A673 (cell line): ENCODE results near the gene FDXR. TPM values are rescaled to one million over a fixed set of nuclear protein-coding genes. Genes with fewer than 3 reads are reported as not detected.

Experiments used
- BruUV-seq: library from RNA; stranded (reverse); fragments of 400-500 nt; replicated peaks from 2 replicates; lab custom pipeline; 2021; lab: Mats Ljungman, UMichigan
- CTCF ChIA-PET: fragments of 300-600 bp; sonication (Branson Sonifier 250); formaldehyde crosslinking; loops from one replicate; lab custom pipeline; 2022; ENCODE audit warnings: antibody characterized with exemption; lab: Charles Lee
- POLR2A ChIA-PET: fragments of 300-600 bp; sonication (Branson Sonifier 250); formaldehyde crosslinking; loops from one replicate; lab custom pipeline; 2022; ENCODE audit warnings: antibody characterized with exemption; ENCODE audit not compliant: low non-redundant PET; lab: Charles Lee
- DNase-seq: peaks from one replicate; pipeline ENCODE4 v3.0.0-alpha.2; 2015; ENCODE audit warnings: low spot score
- H3K27ac ChIP-seq: fragments of 200-600 bp; sonication (generic); 2 replicates; pipeline ENCODE4 v1.5.1; 2016; ENCODE audit warnings: mixed run types, low read depth, mild to moderate bottlenecking, mixed read lengths, antibody characterized with exemption, low read length; ENCODE audit not compliant: poor library complexity, severe bottlenecking
- H3K27me3 ChIP-seq: fragments of 200-600 bp; sonication (generic); replicated peaks from 2 replicates; pipeline ENCODE4 v1.6.1; 2017; ENCODE audit warnings: mixed run types, low read depth, mild to moderate bottlenecking, mixed read lengths, antibody characterized with exemption, low read length; ENCODE audit not compliant: insufficient read depth, poor library complexity
- H3K36me3 ChIP-seq: fragments of 200-600 bp; sonication (generic); 2 replicates; pipeline ENCODE4 v1.6.1; 2016; ENCODE audit warnings: mixed run types, mild to moderate bottlenecking, mixed read lengths, antibody characterized with exemption, low read length; ENCODE audit not compliant: insufficient read depth, poor library complexity, severe bottlenecking
- H3K4me1 ChIP-seq: fragments of 200-600 bp; sonication (generic); 2 replicates; pipeline ENCODE4 v1.6.1; 2017; ENCODE audit warnings: mixed run types, mild to moderate bottlenecking, mixed read lengths, antibody characterized with exemption, low read length; ENCODE audit not compliant: insufficient read depth, poor library complexity, severe bottlenecking
- H3K4me3 ChIP-seq: fragments of 200-600 bp; sonication (generic); 2 replicates; pipeline ENCODE4 v1.5.1; 2016; ENCODE audit warnings: low read depth, mixed run types, mild to moderate bottlenecking, mixed read lengths, low read length; ENCODE audit not compliant: poor library complexity, severe bottlenecking
- H3K9me3 ChIP-seq: fragments of 200-600 bp; sonication (generic); 2 replicates; pipeline ENCODE4 v1.6.1; 2016; ENCODE audit warnings: mixed run types, low read depth, mild to moderate bottlenecking, mixed read lengths, antibody characterized with exemption, low read length; ENCODE audit not compliant: poor library complexity, severe bottlenecking
- EZH2 ChIP-seq: fragments of 200-600 bp; sonication (generic); IDR thresholded peaks from 2 replicates; pipeline ENCODE4 v1.6.1; 2017; ENCODE audit warnings: borderline replicate concordance, low read depth, mild to moderate bottlenecking, mixed read lengths, antibody characterized with exemption, low read length; ENCODE audit not compliant: poor library complexity, severe bottlenecking
- intact Hi-C: fragments of 100-400 bp; cut with micrococcal nuclease; formaldehyde crosslinking; loops from one replicate; pipeline ENCODE4 v1.10.0; 2022; ENCODE audit not compliant: unreplicated experiment
- total RNA-seq: library from RNA; stranded (reverse); gene quantifications from 2 replicates; pipeline ENCODE4 v1.2.3, GENCODE V29; 2021
- TF ChIP-seq, protein P1 (sequence below): fragments of 300-800, 200-600 bp; sonication (generic); conservative IDR thresholded peaks from 2 replicates; pipeline ENCODE4 v1.5.1; 2017; ENCODE audit warnings: low read depth, mild to moderate bottlenecking, antibody characterized with exemption, low read length, moderate library complexity, mixed read lengths

The FDXR gene
- total RNA-seq, 1 experiment from 2014 or later, result 17.8 TPM

DNA sequence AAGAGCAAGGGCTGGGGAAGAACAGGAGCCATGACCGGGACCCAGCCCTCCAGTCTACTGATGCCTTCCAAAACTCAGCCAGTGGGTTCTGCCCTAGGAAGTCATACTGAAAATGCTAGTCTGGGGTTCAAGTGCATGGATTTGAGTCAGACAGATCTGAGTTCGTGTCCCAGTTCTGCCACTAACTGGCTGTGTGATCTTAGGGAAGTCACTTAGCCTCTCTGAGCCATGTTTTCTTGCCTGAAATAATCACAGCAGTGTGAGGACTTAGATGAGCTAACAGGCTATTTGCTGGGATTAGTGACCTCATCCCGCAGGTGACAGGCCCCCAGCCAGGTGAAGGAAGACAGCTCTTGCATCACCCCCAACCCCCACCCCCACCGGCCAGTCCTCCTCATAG, 17.5 kb downstream of the FDXR start:
- H3K4me1 ChIP-seq, result peaks cover 5% of the 10 kb centered on the region
- no peak overlapping the region for H3K27ac ChIP-seq
- TF ChIP-seq, protein P1, sequence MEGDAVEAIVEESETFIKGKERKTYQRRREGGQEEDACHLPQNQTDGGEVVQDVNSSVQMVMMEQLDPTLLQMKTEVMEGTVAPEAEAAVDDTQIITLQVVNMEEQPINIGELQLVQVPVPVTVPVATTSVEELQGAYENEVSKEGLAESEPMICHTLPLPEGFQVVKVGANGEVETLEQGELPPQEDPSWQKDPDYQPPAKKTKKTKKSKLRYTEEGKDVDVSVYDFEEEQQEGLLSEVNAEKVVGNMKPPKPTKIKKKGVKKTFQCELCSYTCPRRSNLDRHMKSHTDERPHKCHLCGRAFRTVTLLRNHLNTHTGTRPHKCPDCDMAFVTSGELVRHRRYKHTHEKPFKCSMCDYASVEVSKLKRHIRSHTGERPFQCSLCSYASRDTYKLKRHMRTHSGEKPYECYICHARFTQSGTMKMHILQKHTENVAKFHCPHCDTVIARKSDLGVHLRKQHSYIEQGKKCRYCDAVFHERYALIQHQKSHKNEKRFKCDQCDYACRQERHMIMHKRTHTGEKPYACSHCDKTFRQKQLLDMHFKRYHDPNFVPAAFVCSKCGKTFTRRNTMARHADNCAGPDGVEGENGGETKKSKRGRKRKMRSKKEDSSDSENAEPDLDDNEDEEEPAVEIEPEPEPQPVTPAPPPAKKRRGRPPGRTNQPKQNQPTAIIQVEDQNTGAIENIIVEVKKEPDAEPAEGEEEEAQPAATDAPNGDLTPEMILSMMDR, result no peak
- no peak for TF ChIP-seq EZH2
- no peak for DNase-seq
- POLR2A ChIA-PET, result no interaction called here
- H3K27me3 ChIP-seq, result peaks cover 33% of the 10 kb centered on the region
- CTCF ChIA-PET, result no interaction called here
- no peak overlapping the region for H3K4me3 ChIP-seq
- intact Hi-C loops, result no loop called here
- no peaks in the 10 kb centered on the region for H3K9me3 ChIP-seq
- H3K36me3 ChIP-seq, result no peaks in the 10 kb centered on the region
- no TSS peak for BruUV-seq

DNA sequence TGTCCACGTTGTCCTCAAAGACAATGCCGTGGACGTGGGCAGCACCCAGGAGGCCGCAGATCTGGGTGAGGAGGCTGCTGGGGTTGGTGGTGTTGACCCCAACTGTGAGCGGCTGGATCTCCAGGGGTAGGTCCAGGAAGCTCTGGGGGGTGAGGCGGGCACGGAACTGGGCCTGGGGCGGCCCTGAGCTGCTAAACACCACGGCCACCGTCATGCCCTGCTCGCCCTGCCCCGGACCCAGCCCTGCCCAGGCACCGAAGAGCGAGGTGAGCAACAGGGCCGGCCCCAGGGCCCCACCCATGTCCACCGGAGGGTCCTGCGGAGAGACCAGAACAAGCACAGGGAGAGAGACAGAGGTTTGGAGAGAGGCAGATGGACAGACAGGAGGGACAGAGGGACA, 18.0 kb downstream of the FDXR start:
- TF ChIP-seq, protein P1, result no peak
- no peak for TF ChIP-seq EZH2
- no peak overlapping the region for H3K27ac ChIP-seq
- no TSS peak for BruUV-seq
- ChIA-PET CTCF (no interaction called here), POLR2A (no interaction called here)
- DNase-seq, result no peak
- no peaks in the 10 kb centered on the region for H3K9me3 ChIP-seq
- no peaks in the 10 kb centered on the region for H3K36me3 ChIP-seq
- no peaks in the 10 kb centered on the region for H3K4me1 ChIP-seq
- H3K4me3 ChIP-seq, result no peak overlapping the region
- intact Hi-C loops, result no loop called here
- H3K27me3 ChIP-seq, result peaks cover 27% of the 10 kb centered on the region

DNA sequence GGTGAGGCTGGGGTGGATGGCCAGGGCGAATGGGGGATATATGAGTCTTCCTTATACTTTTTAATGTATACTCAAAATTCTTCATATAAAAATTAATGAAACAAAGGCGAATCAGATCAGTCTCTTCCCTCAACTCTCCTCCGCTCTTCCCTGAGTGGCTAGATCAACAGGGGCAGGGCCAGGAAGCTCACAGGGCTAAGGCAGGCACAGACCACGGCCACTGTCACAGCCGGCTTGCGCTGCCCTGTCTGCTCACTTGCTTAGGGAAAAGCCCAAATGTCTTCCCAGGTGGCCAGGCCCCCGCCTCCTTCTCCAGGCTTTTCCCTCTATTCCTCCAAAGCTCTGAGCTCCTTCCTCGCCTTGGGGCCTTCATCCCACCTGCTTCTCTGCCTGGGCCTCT, 19.1 kb downstream of the FDXR start:
- intact Hi-C loops, result no loop called here
- Histone ChIP-seq H3K36me3 (no peaks in the 10 kb centered on the region), H3K9me3 (no peaks in the 10 kb centered on the region), H3K4me1 (no peaks in the 10 kb centered on the region), H3K27ac (no peak overlapping the region), H3K27me3 (peaks cover 17% of the 10 kb centered on the region), H3K4me3 (no peak overlapping the region)
- DNase-seq, result no peak
- BruUV-seq, result no TSS peak
- TF ChIP-seq, protein P1, result no peak
- TF ChIP-seq EZH2, result no peak
- CTCF ChIA-PET, result no interaction called here
- POLR2A ChIA-PET, result interaction anchor here (0.6 kb wide), 1 partner anchor 71 kb away, joined by 3 read pairs; no protein-coding TSS in a partner anchor
